ENCODE data around the gene MDFI. TPM values are rescaled to one million over a fixed set of nuclear protein-coding genes. Genes with fewer than 3 reads are reported as not detected.

MDFI gene
- total RNA-seq, 2 experiments from 2014 or later: not detected

GRCh38 chr6:41642960-41643898 is 5.0 kb downstream of the MDFI start:
- Mint-ChIP-seq H3K9me3 (no peaks in the 10 kb centered on the region), H3K36me3 (ENCODE audit: low read depth) (no peaks in the 10 kb centered on the region), H3K27me3 (peaks cover 22% of the 10 kb centered on the region), H3K27ac (no peak overlapping the region), H3K4me1 (ENCODE audit: low read depth) (no peaks in the 10 kb centered on the region), H3K4me3 (no peak overlapping the region)
- ChIA-PET POLR2A (no interaction called here), CTCF (no interaction called here)
- no peak for ATAC-seq
- no peak for TF ChIP-seq CTCF (IDR thresholded peaks at IDR 0.05)
- DNase-seq: no peak
- intact Hi-C loops (cut with micrococcal nuclease): no loop called here

- H3K27ac Mint-ChIP-seq: no peak overlapping the region
- no peak overlapping the region for H3K4me3 Mint-ChIP-seq
- peaks cover 18% of the 10 kb centered on the region for H3K27me3 Mint-ChIP-seq
- ChIA-PET CTCF (no interaction called here), POLR2A (interaction anchor here (0.6 kb wide), 1 partner anchor 21 kb away, joined by 3 read pairs; no protein-coding TSS in a partner anchor)
- DNase-seq (no peak), ATAC-seq (no peak)
- no peaks in the 10 kb centered on the region for H3K36me3 Mint-ChIP-seq (ENCODE audit: low read depth)
- no peak for TF ChIP-seq CTCF (IDR thresholded peaks at IDR 0.05)
- H3K9me3 Mint-ChIP-seq: no peaks in the 10 kb centered on the region
- intact Hi-C loops (cut with micrococcal nuclease): no loop called here
- no peaks in the 10 kb centered on the region for H3K4me1 Mint-ChIP-seq (ENCODE audit: low read depth)
Observed at GRCh38 chr6:41643899-41644269, 5.6 kb downstream of the MDFI start.

- intact Hi-C loops (cut with micrococcal nuclease): no loop called here
- ATAC-seq: no peak
- peaks cover 13% of the 10 kb centered on the region for H3K27me3 Mint-ChIP-seq
- CTCF ChIA-PET: no interaction called here
- POLR2A ChIA-PET: interaction anchor here (0.6 kb wide), 1 partner anchor 21 kb away, joined by 3 read pairs; no protein-coding TSS in a partner anchor
- no peaks in the 10 kb centered on the region for H3K4me1 Mint-ChIP-seq (ENCODE audit: low read depth)
- no peak for DNase-seq
- H3K4me3 Mint-ChIP-seq: no peak overlapping the region
- no peak overlapping the region for H3K27ac Mint-ChIP-seq
- no peaks in the 10 kb centered on the region for H3K9me3 Mint-ChIP-seq
- H3K36me3 Mint-ChIP-seq (ENCODE audit: low read depth): no peaks in the 10 kb centered on the region
- no peak for TF ChIP-seq CTCF (IDR thresholded peaks at IDR 0.05)
Observed at GRCh38 chr6:41644297-41644879, 6.1 kb downstream of the MDFI start.

GRCh38 chr6:41645007-41645618 is 6.8 kb downstream of the MDFI start:
- no peak for TF ChIP-seq CTCF (IDR thresholded peaks at IDR 0.05)
- ATAC-seq (no peak), DNase-seq (no peak)
- Mint-ChIP-seq H3K27me3 (peaks cover 7% of the 10 kb centered on the region), H3K36me3 (ENCODE audit: low read depth) (no peaks in the 10 kb centered on the region), H3K4me3 (no peak overlapping the region), H3K27ac (no peak overlapping the region), H3K4me1 (ENCODE audit: low read depth) (no peaks in the 10 kb centered on the region), H3K9me3 (no peaks in the 10 kb centered on the region)
- POLR2A ChIA-PET: no interaction called here
- CTCF ChIA-PET: no interaction called here
- intact Hi-C loops (cut with micrococcal nuclease): no loop called here
